NCI-H345 (cell line): ENCODE data around the gene TSPY10.
"Not testable (repeated sequence)": the region's sequence is repeated elsewhere in the genome, so short reads cannot be mapped to it uniquely, and the experiment has no call there.

Experiments
- DNase-seq: peaks from one replicate; lab custom pipeline; 2025; lab: John Stamatoyannopoulos, UW

The TSPY10 gene

GRCh38 chrY:9527580-9527979 lies at the start of gene TSPY10:
TSS of gene TSPY10 (plus strand) at chrY:9527880. CDS start at chrY:9527926, 46 bp downstream.
- not testable (repeated sequence) for DNase-seq

GRCh38 chrY:9486967-9487366 lies 40.7 kb upstream of the TSPY10 start, which contains the start of gene TSPY9:
TSS of gene TSPY9 (plus strand) at chrY:9487267. CDS start at chrY:9487313, 46 bp downstream.
- not testable (repeated sequence) for DNase-seq

GRCh38 chrY:9504396-9504795 lies 23.3 kb upstream of the TSPY10 start:
- not testable (repeated sequence) for DNase-seq

GRCh38 chrY:9516287-9516686 lies 11.4 kb upstream of the TSPY10 start:
- not testable (repeated sequence) for DNase-seq
